Measurements from ENCODE around the gene G6PC3. TPM values are rescaled to one million over a fixed set of nuclear protein-coding genes. Genes with fewer than 3 reads are reported as not detected.

Gene G6PC3
- total and polyA plus RNA-seq, 8 donors = 9.1 to 54.2 (median 25.3) TPM

DNA sequence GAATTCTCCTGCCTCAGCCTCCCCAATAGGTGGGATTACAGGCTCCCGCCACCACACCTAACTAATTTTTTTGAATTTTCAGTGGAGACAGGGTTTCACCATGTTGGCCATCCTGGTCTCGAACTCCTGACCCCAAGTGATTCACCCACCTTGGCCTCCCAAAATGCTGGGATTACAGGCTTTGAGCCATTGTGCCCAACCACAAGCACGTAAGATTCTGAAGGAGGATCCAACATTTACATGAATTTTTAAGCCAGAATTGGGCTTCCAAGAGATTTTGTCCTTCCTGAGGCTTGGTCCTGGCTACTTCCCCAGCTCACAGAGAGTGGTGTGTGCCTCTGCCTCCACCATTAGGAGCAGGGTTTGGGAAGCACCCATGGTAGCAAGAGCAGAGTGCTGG is 11.1 kb downstream of the G6PC3 start:
- TF ChIP-seq, protein P1, sequence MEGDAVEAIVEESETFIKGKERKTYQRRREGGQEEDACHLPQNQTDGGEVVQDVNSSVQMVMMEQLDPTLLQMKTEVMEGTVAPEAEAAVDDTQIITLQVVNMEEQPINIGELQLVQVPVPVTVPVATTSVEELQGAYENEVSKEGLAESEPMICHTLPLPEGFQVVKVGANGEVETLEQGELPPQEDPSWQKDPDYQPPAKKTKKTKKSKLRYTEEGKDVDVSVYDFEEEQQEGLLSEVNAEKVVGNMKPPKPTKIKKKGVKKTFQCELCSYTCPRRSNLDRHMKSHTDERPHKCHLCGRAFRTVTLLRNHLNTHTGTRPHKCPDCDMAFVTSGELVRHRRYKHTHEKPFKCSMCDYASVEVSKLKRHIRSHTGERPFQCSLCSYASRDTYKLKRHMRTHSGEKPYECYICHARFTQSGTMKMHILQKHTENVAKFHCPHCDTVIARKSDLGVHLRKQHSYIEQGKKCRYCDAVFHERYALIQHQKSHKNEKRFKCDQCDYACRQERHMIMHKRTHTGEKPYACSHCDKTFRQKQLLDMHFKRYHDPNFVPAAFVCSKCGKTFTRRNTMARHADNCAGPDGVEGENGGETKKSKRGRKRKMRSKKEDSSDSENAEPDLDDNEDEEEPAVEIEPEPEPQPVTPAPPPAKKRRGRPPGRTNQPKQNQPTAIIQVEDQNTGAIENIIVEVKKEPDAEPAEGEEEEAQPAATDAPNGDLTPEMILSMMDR (IDR thresholded peaks at IDR 0.05) = no peak
- ATAC-seq (no peak), DNase-seq (peak in 1 of 6 donors; percentile 1), FAIRE-seq (no peak)
- Histone ChIP-seq H3K4me1 (no peaks in the 10 kb centered on the region), H3K9me3 (no peaks in the 10 kb centered on the region), H3K27me3 (no peaks in the 10 kb centered on the region), H3K27ac (no peak overlapping the region), H3K36me3 (peaks cover 0 to 37% (median 0%) of the 10 kb centered on the region in 3 donors), H3K4me3 (no peak overlapping the region)
- WGBS, 2 donors = 95 to 99% methylated on average over 3 of the region's 3 CpGs
- intact Hi-C loops (cut with DNase I) = no loop called here

DNA sequence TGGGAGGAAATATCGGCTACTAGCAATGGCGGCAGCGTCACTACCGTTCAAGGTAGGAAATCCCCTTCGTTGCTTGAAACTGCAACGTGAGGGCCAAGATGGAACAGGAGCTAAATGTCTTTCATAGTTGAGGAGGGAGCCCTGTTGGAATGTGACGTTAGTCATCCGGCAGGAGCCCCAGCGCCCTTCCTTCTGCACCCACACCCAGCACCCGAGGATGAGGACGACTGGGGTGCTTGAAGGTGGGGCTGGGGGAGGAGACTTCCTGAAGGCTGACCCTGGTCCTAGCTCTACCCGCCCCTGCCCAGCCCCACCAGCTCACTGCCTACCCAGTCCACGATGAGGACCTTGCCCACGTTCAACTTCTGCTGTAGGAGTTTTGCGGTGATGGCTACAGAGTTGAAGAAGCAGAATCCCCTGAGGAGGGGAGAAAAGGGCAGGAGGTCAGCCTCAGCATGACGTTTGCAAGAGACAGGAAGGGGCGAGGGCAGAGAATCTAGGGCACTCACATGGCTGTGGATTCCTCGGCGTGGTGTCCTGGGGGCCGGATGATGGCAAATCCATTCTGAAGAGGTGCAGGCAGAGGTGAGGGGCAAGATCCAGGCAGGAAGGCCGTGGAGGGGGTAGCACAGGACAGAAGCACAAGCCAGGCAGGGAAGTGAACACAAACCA is 11.9 kb downstream of the G6PC3 start:
- FAIRE-seq = no peak
- no peaks in the 10 kb centered on the region for H3K9me3 ChIP-seq
- intact Hi-C loops (cut with DNase I) = no loop called here
- no peak overlapping the region for H3K4me3 ChIP-seq
- H3K27ac ChIP-seq = no peak overlapping the region
- peak in 1 of 6 donors; percentile 32 for DNase-seq
- no peak for ATAC-seq
- TF ChIP-seq, protein P1 (IDR thresholded peaks at IDR 0.05) = no peak
- H3K27me3 ChIP-seq = no peaks in the 10 kb centered on the region
- 86 to 91% methylated on average over 21 of the region's 21 CpGs for WGBS, 2 donors
- H3K4me1 ChIP-seq = no peaks in the 10 kb centered on the region
- peaks cover 0 to 37% (median 0%) of the 10 kb centered on the region in 3 donors for H3K36me3 ChIP-seq

DNA sequence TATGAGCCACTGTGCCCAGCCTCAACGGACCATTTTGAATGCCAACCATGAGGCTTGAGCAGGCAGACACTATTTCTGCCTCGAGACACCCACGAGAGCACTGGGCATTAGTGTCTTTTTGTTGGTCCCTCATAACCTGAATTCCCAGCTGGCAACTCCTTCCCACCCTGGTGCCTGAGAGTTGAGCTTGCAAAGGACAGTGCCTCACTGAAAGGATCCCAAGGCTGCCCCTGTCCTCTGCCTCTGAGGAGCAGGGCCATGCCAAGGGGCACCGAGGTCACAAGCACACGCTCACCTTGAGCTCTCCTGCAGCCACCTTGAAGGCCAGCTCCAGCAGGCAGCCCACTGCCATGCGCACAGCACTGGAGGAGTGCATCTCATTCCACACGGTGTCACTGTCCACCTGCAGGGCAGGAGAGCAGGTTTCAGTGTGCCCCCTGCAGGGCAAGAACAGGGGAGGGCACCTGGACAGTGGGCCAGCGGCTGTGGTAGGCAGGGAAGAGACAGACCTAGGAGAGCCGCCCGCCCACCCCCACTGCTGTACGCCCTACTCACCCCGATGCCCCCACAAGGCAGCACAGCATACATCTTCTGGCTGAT is 12.8 kb downstream of the G6PC3 start:
- peaks cover 0 to 35% (median 0%) of the 10 kb centered on the region in 3 donors for H3K36me3 ChIP-seq
- H3K9me3 ChIP-seq = no peaks in the 10 kb centered on the region
- ATAC-seq (peak in 3 of 4 donors; percentile 23 to 55 (median 38)), FAIRE-seq (no peak), DNase-seq (peak in 1 of 6 donors; percentile 56)
- WGBS, 2 donors = 78 to 81% methylated on average over 12 of the region's 12 CpGs
- TF ChIP-seq, protein P1 (IDR thresholded peaks at IDR 0.05) = no peak
- H3K4me1 ChIP-seq = no peaks in the 10 kb centered on the region
- intact Hi-C loops (cut with DNase I) = no loop called here
- no peak overlapping the region for H3K27ac ChIP-seq
- no peaks in the 10 kb centered on the region for H3K27me3 ChIP-seq
- no peak overlapping the region for H3K4me3 ChIP-seq

DNA sequence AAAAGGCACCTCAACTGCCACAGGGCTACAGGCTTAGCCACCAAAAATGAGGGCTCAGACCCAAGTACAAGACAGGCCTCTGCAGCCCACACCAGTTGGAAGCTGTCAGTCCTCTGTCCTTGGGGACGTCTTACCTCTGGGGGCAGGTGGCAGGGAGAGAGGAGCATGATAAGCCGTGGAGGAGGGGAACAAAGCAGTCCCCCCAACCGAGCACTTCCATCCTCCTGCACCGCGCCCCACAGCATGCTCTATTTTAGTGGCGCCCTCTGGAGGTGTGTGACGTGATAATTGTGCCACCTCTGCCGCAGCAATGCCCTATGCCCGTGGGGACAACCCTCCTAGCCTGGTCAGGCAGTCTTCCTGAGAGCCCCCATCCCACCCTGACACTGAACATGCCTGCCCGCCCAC is 13.6 kb downstream of the G6PC3 start:
- WGBS, 2 donors = 67 to 74% methylated on average over 10 of the region's 10 CpGs
- Histone ChIP-seq H3K9me3 (no peaks in the 10 kb centered on the region), H3K4me3 (no peak overlapping the region), H3K27me3 (no peaks in the 10 kb centered on the region), H3K27ac (no peak overlapping the region), H3K4me1 (no peaks in the 10 kb centered on the region), H3K36me3 (peaks cover 0 to 34% (median 0%) of the 10 kb centered on the region in 3 donors)
- DNase-seq = peak in 1 of 6 donors; percentile 44
- no peak for FAIRE-seq
- intact Hi-C loops (cut with DNase I) = no loop called here
- ATAC-seq = peak in 2 of 4 donors; percentile 32 to 57
- TF ChIP-seq, protein P1 (IDR thresholded peaks at IDR 0.05) = peak in 1 of 4 donors; percentile 11

DNA sequence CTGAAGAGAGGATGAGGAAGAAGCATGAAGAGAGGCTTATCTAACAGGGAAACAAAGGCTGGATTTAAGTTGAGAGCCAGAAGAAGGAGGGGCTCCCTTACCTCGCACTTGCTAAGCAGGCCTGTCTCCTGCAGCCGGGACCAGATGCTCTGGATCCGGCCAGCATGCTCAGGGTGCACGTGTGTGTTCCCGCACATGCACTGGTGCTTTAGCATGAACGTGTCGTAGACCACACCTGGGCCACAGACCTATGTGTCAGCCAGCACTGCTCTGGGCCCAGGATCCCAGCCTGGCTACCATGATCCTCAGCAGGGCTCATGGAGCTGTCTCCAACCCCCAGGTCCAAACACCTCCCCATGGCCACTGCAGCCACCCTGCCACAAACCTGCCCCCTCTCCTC is 14.4 kb downstream of the G6PC3 start:
- no peak for FAIRE-seq
- Histone ChIP-seq H3K4me1 (no peaks in the 10 kb centered on the region), H3K27ac (no peak overlapping the region), H3K27me3 (no peaks in the 10 kb centered on the region), H3K9me3 (no peaks in the 10 kb centered on the region), H3K4me3 (no peak overlapping the region), H3K36me3 (peaks cover 0 to 34% (median 0%) of the 10 kb centered on the region in 3 donors)
- intact Hi-C loops (cut with DNase I) = no loop called here
- ATAC-seq = no peak
- peak in 1 of 6 donors; percentile 61 for DNase-seq
- TF ChIP-seq, protein P1 (IDR thresholded peaks at IDR 0.05) = no peak
- WGBS, 2 donors = 92 to 95% methylated on average over 6 to 7 of the region's 7 CpGs
